ENCODE results near the gene CDH24. TPM values are rescaled to one million over a fixed set of nuclear protein-coding genes. Genes with fewer than 3 reads are reported as not detected.

The CDH24 gene
- total and polyA plus RNA-seq, 4 experiments from 2014 or later: 0.15 to 1.6 (median 0.93) TPM

DNA sequence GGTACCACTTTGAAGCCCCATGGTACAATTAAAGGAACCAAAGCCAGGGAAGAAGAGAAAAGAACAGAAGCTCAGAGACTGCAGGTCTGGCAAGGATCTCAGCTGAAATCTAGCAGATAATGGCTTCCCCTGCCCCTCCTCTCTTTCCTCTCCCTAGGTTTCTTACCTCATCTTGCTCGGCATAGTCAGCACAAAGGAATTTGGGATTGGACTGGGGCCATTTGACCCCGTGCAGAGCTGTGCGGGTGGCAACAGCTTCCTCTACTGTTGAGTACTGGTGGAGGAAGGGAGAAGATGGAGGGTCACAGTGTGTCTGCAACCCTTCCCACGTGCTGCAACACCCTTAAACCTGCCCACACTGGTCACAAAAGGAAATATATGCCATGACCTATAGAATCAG is 4.7 kb upstream of the CDH24 start:
- ChIA-PET POLR2A (ENCODE audit: partially characterized antibody) (interaction anchor here (1.6 to 9.4 kb wide), 2 partner anchors 76 to 89 kb away, joined by 4 to 82 read pairs; no protein-coding TSS in a partner anchor), CTCF (ENCODE audit: partially characterized antibody) (interaction anchor here (0.6 to 19.0 kb wide), 6 partner anchors 15 to 1585 kb away, joined by 3 to 1070 read pairs (median 6); partner anchors contain the start of genes AJUBA, PRMT5, RAB2B and TOX4)
- Histone ChIP-seq H3K27ac (ENCODE audit: low read depth, low read length) (no peak overlapping the region), H3K4me3 (ENCODE audit: low read length in 2 of 2) (no peak overlapping the region), H3K4me1 (ENCODE audit: insufficient read depth, low read length) (peaks cover 7% of the 10 kb centered on the region), H3K9me3 (ENCODE audit: control insufficient read depth in 1 of 2, low read length in 2 of 2) (no peaks in the 10 kb centered on the region), H3K27me3 (ENCODE audit: insufficient read depth, low read length) (no peaks in the 10 kb centered on the region), H3K36me3 (ENCODE audit: insufficient read depth, low read length) (peaks cover 60% of the 10 kb centered on the region)
- intact Hi-C loops (cut with micrococcal nuclease): no loop called here
- Mint-ChIP-seq H3K27me3 (no peaks in the 10 kb centered on the region), H3K27ac (peak overlapping the region in 1 of 7 donors; percentile 12), H3K4me3 (no peak overlapping the region), H3K4me1 (peaks cover 5 to 13% (median 7%) of the 10 kb centered on the region in 4 donors), H3K36me3 (peaks cover 50 to 74% of the 10 kb centered on the region in 2 donors), H3K9me3 (no peaks in the 10 kb centered on the region)
- no peak for DNase-seq

DNA sequence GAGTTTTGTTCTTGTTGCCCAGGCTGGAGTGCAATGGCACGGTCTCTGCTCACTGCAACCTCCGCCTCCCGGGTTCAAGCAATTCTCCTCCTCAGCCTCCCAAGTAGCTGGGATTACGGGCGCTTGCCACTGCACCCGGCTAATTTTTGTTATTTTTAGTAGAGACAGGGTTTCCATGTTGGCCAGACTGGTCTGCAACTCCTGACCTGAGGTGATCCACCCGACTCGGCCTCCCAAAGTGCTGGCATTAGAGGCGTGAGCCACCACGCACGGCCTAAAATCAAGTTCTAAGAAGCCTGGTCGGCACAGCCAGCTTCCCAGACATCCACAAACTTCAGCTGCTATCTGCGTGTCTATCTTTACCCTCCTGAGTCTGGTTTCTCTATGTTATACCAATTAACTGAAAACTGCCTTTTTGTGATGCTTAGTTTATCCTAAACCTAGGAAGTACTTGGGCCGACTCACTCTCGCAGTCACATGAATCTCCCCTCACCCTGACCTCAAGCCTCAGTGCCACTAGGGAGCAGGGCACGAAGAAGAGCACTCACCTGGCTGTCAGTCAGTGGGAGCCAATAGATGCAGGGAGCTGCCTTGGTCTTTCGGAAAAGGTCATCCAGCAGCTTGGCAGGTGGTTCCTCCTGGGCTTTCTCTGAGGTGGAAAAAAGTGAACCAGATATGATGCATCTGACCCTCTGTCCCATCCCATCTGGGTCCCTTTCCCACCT is 3.4 kb upstream of the CDH24 start:
- DNase-seq: no peak
- peaks cover 0 to 1% of the 10 kb centered on the region in 2 donors for H3K27me3 Mint-ChIP-seq
- H3K4me3 Mint-ChIP-seq: no peak overlapping the region
- Histone ChIP-seq H3K4me1 (ENCODE audit: insufficient read depth, low read length) (peaks cover 17% of the 10 kb centered on the region), H3K9me3 (ENCODE audit: control insufficient read depth in 1 of 2, low read length in 2 of 2) (no peaks in the 10 kb centered on the region), H3K27me3 (ENCODE audit: insufficient read depth, low read length) (no peaks in the 10 kb centered on the region), H3K27ac (ENCODE audit: low read depth, low read length) (no peak overlapping the region), H3K4me3 (ENCODE audit: low read length in 2 of 2) (no peak overlapping the region), H3K36me3 (ENCODE audit: insufficient read depth, low read length) (peaks cover 49% of the 10 kb centered on the region)
- peak overlapping the region in 2 of 7 donors; percentile 48 to 51 for H3K27ac Mint-ChIP-seq
- H3K36me3 Mint-ChIP-seq: peaks cover 42 to 66% of the 10 kb centered on the region in 2 donors
- no peaks in the 10 kb centered on the region for H3K9me3 Mint-ChIP-seq
- intact Hi-C loops (cut with micrococcal nuclease): no loop called here
- ChIA-PET POLR2A (ENCODE audit: partially characterized antibody) (interaction anchor here (0.7 to 9.4 kb wide), 5 partner anchors 17 to 75 kb away, joined by 3 to 82 read pairs (median 3); partner anchors contain the start of genes ACIN1 and C14orf119), CTCF (ENCODE audit: partially characterized antibody) (interaction anchor here (0.9 to 19.0 kb wide), 7 partner anchors 8 to 104 kb away, joined by 3 to 1070 read pairs (median 40); partner anchors contain the start of genes AJUBA and HAUS4)
- H3K4me1 Mint-ChIP-seq: peaks cover 11 to 21% (median 17%) of the 10 kb centered on the region in 4 donors

DNA sequence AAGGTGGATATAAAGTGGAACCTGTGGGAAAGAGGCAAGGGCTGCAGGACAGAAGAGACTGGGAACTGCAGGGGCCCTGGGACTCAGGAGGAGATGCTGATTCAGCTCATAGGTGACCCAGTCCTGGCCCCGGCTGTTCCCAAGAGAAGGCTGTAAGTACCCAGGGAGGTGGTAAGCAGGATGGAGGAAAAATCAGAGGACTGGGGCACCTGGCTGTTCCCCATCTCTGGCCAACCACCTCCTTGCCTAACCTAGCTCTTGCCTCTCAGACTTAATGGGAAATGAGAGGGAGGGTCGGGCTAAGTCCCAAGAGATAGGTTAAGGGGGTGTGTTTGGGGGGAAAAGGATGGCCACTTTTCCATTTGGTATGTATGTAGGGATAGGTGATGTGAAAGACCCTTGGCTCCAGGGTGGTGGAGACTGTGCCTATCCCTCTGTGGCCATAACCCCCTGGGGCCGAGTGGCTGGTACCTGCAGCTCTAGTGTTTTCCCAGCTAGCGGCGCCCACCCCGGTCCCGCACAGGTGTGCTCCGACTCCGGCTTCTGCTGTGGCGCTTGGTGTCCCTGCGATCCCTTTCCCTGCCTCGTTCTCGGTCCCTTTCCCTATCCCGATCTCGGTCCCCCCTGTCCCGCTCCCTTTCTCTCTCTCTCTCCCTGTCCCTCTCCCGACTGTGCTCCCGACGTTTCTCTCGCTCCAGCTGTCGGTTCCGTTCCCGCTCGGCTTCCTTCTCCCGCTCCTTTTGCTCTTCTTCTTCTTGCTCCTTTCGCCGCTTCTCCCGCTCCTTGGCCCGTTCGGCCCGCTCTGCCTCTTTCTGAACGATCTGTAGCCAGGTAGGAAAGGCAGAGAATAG is 1.6 kb upstream of the CDH24 start:
- Mint-ChIP-seq H3K4me3 (peak overlapping the region in 5 of 8 donors; percentile 1 to 44 (median 5)), H3K27me3 (peaks cover 0 to 1% of the 10 kb centered on the region in 2 donors), H3K27ac (peak overlapping the region in 3 of 7 donors; percentile 49 to 82 (median 79)), H3K36me3 (peaks cover 33 to 50% of the 10 kb centered on the region in 2 donors), H3K9me3 (no peaks in the 10 kb centered on the region), H3K4me1 (peaks cover 11 to 21% (median 16%) of the 10 kb centered on the region in 4 donors)
- H3K27ac ChIP-seq (ENCODE audit: low read depth, low read length): no peak overlapping the region
- peaks cover 39% of the 10 kb centered on the region for H3K36me3 ChIP-seq (ENCODE audit: insufficient read depth, low read length)
- H3K4me1 ChIP-seq (ENCODE audit: insufficient read depth, low read length): peaks cover 17% of the 10 kb centered on the region
- H3K9me3 ChIP-seq (ENCODE audit: control insufficient read depth in 1 of 2, low read length in 2 of 2): no peaks in the 10 kb centered on the region
- POLR2A ChIA-PET (ENCODE audit: partially characterized antibody): interaction anchor here (0.6 to 9.4 kb wide), 16 partner anchors 9 to 1155 kb away, joined by 3 to 82 read pairs (median 5); partner anchors contain the start of genes ACIN1, AJUBA, C14orf119 and CHMP4A
- intact Hi-C loops (cut with micrococcal nuclease): loop anchor here (1.0 to 5.0 kb wide), 7 partner anchors 10 to 237 kb away; partner anchors contain the start of gene PRMT5
- H3K27me3 ChIP-seq (ENCODE audit: insufficient read depth, low read length): no peaks in the 10 kb centered on the region
- CTCF ChIA-PET (ENCODE audit: partially characterized antibody): interaction anchor here (0.6 to 19.0 kb wide), 25 partner anchors 9 to 1218 kb away, joined by 3 to 1070 read pairs (median 6); partner anchors contain the start of genes AJUBA, HAUS4, PPP1R3E and PRMT5
- DNase-seq: no peak
- H3K4me3 ChIP-seq (ENCODE audit: low read length in 2 of 2): no peak overlapping the region

DNA sequence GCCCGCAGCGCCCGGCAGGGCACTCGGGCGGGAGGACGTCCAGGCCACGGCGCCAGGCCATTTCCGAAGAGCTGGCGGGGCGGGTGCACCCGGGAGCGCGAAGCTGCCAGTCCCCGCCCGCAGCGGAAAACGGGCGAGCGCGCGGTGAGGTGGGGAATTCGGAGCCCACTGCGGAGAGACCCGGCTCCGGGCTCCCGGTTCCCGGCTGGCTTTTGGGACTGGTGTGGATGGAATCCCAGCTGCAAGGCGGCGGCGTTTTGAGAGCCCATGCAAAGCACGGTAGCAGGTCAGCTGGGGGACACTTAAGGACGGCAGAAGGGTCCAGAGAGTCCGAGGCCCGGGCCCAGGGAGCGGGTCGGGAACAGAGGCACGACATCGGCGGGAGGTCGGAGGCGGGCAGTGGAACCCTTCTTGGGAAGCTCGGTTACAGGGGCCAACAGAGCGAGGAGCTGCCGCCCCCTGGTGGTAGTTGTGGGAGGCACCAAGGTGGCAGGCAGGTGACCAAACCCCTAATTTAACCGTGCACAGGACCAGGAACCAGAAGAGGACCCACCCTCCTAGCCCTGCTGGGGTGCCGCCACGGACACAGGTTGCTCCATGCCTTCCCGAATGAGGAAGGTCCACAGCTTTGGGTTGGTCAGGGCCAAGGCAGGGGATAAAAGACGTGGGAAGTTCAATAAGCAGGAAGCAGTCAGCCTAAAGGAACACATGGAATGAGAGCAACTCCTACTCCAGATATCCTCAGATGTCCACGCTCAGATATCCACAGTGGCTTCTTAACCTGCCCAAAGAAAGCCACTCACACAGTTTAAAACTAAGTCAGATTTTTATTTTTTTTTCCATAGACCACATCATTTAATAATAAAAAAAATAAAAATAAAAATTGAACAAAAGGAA is 685 bp upstream of the CDH24 start:
- DNase-seq: peak; percentile 80 to 84 (median 82)
- H3K4me3 Mint-ChIP-seq: peak overlapping the region; percentile 84 to 91 (median 88)
- peaks cover 0 to 1% of the 10 kb centered on the region in 2 donors for H3K27me3 Mint-ChIP-seq
- ChIA-PET CTCF (ENCODE audit: partially characterized antibody) (interaction anchor here (0.8 to 19.0 kb wide), 24 partner anchors 9 to 1217 kb away, joined by 3 to 1070 read pairs (median 6); partner anchors contain the start of genes AJUBA, HAUS4, PPP1R3E and PRMT5), POLR2A (ENCODE audit: partially characterized antibody) (interaction anchor here (0.6 to 9.4 kb wide), 22 partner anchors 10 to 1156 kb away, joined by 3 to 82 read pairs (median 4); partner anchors contain the start of genes ACIN1, AJUBA, C14orf119 and CHMP4A)
- H3K4me1 Mint-ChIP-seq: peaks cover 11 to 21% (median 15%) of the 10 kb centered on the region in 4 donors
- Histone ChIP-seq H3K9me3 (ENCODE audit: control insufficient read depth in 1 of 2, low read length in 2 of 2) (no peaks in the 10 kb centered on the region), H3K27me3 (ENCODE audit: insufficient read depth, low read length) (no peaks in the 10 kb centered on the region), H3K4me3 (ENCODE audit: low read length in 2 of 2) (peak overlapping the region; percentile 36 to 89), H3K27ac (ENCODE audit: low read depth, low read length) (peak overlapping the region; percentile 36), H3K4me1 (ENCODE audit: insufficient read depth, low read length) (peaks cover 17% of the 10 kb centered on the region), H3K36me3 (ENCODE audit: insufficient read depth, low read length) (peaks cover 30% of the 10 kb centered on the region)
- intact Hi-C loops (cut with micrococcal nuclease): loop anchor here (1.0 to 5.0 kb wide), 8 partner anchors 11 to 487 kb away; partner anchors contain the start of gene PRMT5
- peak overlapping the region in 6 of 7 donors; percentile 60 to 83 (median 82) for H3K27ac Mint-ChIP-seq
- no peaks in the 10 kb centered on the region for H3K9me3 Mint-ChIP-seq
- H3K36me3 Mint-ChIP-seq: peaks cover 26 to 42% of the 10 kb centered on the region in 2 donors

DNA sequence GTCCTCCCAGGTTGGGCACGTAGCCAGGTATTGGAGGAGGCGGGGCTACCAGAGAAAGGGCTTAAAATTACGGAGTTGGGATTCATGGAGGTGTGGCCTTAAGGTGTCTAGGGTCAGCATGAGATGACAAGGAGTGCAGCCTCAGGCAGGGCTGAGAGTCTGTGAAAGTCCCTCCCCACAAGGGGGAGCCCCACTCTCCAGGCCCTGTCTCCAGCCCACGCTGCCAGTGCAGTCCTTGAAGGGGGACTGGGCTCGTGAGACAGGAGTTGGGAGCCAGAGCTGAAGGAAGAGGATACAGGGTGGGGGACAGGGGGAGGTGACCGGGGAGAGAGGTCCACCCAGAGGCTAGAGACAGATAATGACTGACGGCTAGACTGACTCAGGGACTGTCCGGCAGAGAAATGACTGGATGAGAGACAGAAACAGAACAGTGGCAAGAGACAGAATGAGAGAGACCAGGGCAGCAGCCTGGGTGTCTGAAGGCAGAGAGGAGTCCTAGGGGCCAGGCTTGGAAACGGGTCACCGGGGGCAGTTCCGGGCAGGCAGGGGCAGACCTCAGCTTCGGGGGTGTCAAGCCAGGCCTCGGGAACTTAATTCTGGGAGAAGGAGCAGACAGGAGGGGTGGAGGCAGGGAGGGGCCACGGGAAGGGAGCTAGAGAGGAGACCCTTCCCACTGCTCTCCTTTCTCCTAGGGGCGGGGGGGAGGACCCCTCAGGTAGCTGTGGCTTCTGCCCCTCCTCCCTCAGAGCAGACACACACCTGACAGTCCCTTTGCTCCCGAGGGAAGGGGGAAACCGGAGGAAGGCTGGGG is 970 bp downstream of the CDH24 start:
- H3K27me3 ChIP-seq (ENCODE audit: insufficient read depth, low read length): no peaks in the 10 kb centered on the region
- Mint-ChIP-seq H3K4me1 (peaks cover 11 to 21% (median 15%) of the 10 kb centered on the region in 4 donors), H3K27ac (peak overlapping the region in 5 of 7 donors; percentile 70 to 84 (median 77)), H3K27me3 (peaks cover 0 to 1% of the 10 kb centered on the region in 2 donors), H3K36me3 (peaks cover 16 to 28% of the 10 kb centered on the region in 2 donors), H3K9me3 (no peaks in the 10 kb centered on the region), H3K4me3 (peak overlapping the region; percentile 81 to 95 (median 88))
- H3K4me3 ChIP-seq (ENCODE audit: low read length in 2 of 2): peak overlapping the region in 1 of 2 donors; percentile 11
- no peak overlapping the region for H3K27ac ChIP-seq (ENCODE audit: low read depth, low read length)
- H3K36me3 ChIP-seq (ENCODE audit: insufficient read depth, low read length): peaks cover 17% of the 10 kb centered on the region
- H3K9me3 ChIP-seq (ENCODE audit: control insufficient read depth in 1 of 2, low read length in 2 of 2): no peaks in the 10 kb centered on the region
- ChIA-PET POLR2A (ENCODE audit: partially characterized antibody) (interaction anchor here (0.7 to 9.4 kb wide), 6 partner anchors 15 to 70 kb away, joined by 3 to 82 read pairs (median 9); no protein-coding TSS in a partner anchor), CTCF (ENCODE audit: partially characterized antibody) (interaction anchor here (0.6 to 19.0 kb wide), 16 partner anchors 9 to 486 kb away, joined by 3 to 1070 read pairs (median 4); partner anchors contain the start of genes ACIN1, AJUBA and C14orf119)
- DNase-seq: peak; percentile 64 to 71 (median 65)
- intact Hi-C loops (cut with micrococcal nuclease): loop anchor here (1.0 to 5.0 kb wide), 3 partner anchors 49 to 486 kb away; no protein-coding TSS in a partner anchor
- peaks cover 17% of the 10 kb centered on the region for H3K4me1 ChIP-seq (ENCODE audit: insufficient read depth, low read length)

Data from CD4-positive, alpha-beta memory T cell (primary cell).